Osteoblast (primary cell): ENCODE data around the gene ENO4. TPM values are rescaled to one million over a fixed set of nuclear protein-coding genes. Genes with fewer than 3 reads are reported as not detected.

ENCODE experiments used
- DNase-seq: peaks from one replicate; pipeline ENCODE4 v3.0.0; 2011; ENCODE audit warnings: low spot score, mixed read lengths; ENCODE audit not compliant: insufficient read length; ENCODE audit errors: missing footprints
- H2AFZ ChIP-seq: 2 replicates; pipeline ENCODE4 v1.6.0; 2011; ENCODE audit warnings: mild to moderate bottlenecking, low read length
- H3K27ac ChIP-seq: 2 replicates; pipeline ENCODE4 v1.5.1; 2011; ENCODE audit warnings: mild to moderate bottlenecking, low read depth, low read length, moderate library complexity
- H3K27me3 ChIP-seq: 2 replicates; pipeline ENCODE4 v1.6.0; 2012; ENCODE audit warnings: mild to moderate bottlenecking, control low read depth, inconsistent platforms, low read length, moderate library complexity; ENCODE audit not compliant: insufficient read depth
- H3K36me3 ChIP-seq: 2 replicates; pipeline ENCODE4 v1.5.1; 2011; ENCODE audit warnings: mild to moderate bottlenecking, low read length, control low read depth, moderate library complexity; ENCODE audit not compliant: insufficient read depth
- H3K4me1 ChIP-seq: 2 replicates; pipeline ENCODE4 v1.5.1; 2011; ENCODE audit warnings: mild to moderate bottlenecking, low read length, control low read depth, moderate library complexity; ENCODE audit not compliant: insufficient read depth
- H3K4me2 ChIP-seq: 2 replicates; pipeline ENCODE4 v1.6.0; 2011; ENCODE audit warnings: mild to moderate bottlenecking, low read length; ENCODE audit not compliant: insufficient read depth
- H3K4me3 ChIP-seq: fragments of 200-600 bp; sonication (generic); 3 replicates; pipeline ENCODE4 v1.5.1; 2012; ENCODE audit warnings: mild to moderate bottlenecking, low read length, inconsistent platforms; ENCODE audit not compliant: insufficient read depth
- H3K79me2 ChIP-seq: 2 replicates; pipeline ENCODE4 v1.6.0; 2012; ENCODE audit warnings: mild to moderate bottlenecking, low read length, control low read depth, inconsistent platforms; ENCODE audit not compliant: insufficient read depth
- H3K9me3 ChIP-seq: 2 replicates; pipeline ENCODE4 v1.5.1; 2011; ENCODE audit warnings: low read depth, low read length, control low read depth
- H4K20me1 ChIP-seq: 2 replicates; pipeline ENCODE4 v1.6.0; 2012; ENCODE audit warnings: mild to moderate bottlenecking, low read length, control low read depth; ENCODE audit not compliant: insufficient read depth
- CTCF ChIP-seq: IDR thresholded peaks from 2 replicates; pipeline ENCODE4 v1.5.1; 2011; ENCODE audit warnings: mild to moderate bottlenecking, low read depth, low read length, moderate library complexity; ENCODE audit errors: extremely low read depth
- total RNA-seq: library from RNA; depleted of rRNA; stranded (reverse); fragments of >200 nt; gene quantifications from 2 replicates; pipeline ENCODE4 v1.2.3, GENCODE V29; 2012

ENO4 gene
- total RNA-seq, 1 donor: 0.36 TPM

- Histone ChIP-seq H3K4me1 (peaks cover 13% of the 10 kb centered on the region), H2AFZ (no peak overlapping the region), H3K4me3 (no peak overlapping the region), H3K36me3 (no peaks in the 10 kb centered on the region), H3K4me2 (peak overlapping the region; percentile 39), H3K27ac (no peak overlapping the region), H3K27me3 (no peaks in the 10 kb centered on the region), H3K9me3 (no peaks in the 10 kb centered on the region), H4K20me1 (no peaks in the 10 kb centered on the region), H3K79me2 (no peaks in the 10 kb centered on the region)
- TF ChIP-seq CTCF: no peak
- no peak for DNase-seq
Measured at GRCh38 chr10:116889066-116889465, 39.8 kb downstream of the ENO4 start.

- Histone ChIP-seq H3K4me3 (no peak overlapping the region), H3K27me3 (no peaks in the 10 kb centered on the region), H3K4me1 (peaks cover 13% of the 10 kb centered on the region), H3K9me3 (no peaks in the 10 kb centered on the region), H3K4me2 (peak overlapping the region; percentile 5), H3K36me3 (no peaks in the 10 kb centered on the region), H3K79me2 (no peaks in the 10 kb centered on the region), H2AFZ (no peak overlapping the region), H3K27ac (no peak overlapping the region), H4K20me1 (no peaks in the 10 kb centered on the region)
- TF ChIP-seq CTCF: no peak
- peak; percentile 50 for DNase-seq
Measured at GRCh38 chr10:116891208-116891607, 41.9 kb downstream of the ENO4 start.

- Histone ChIP-seq H3K27me3 (no peaks in the 10 kb centered on the region), H3K9me3 (no peaks in the 10 kb centered on the region), H4K20me1 (no peaks in the 10 kb centered on the region), H3K79me2 (no peaks in the 10 kb centered on the region), H3K4me3 (no peak overlapping the region), H3K36me3 (no peaks in the 10 kb centered on the region), H3K4me2 (no peak overlapping the region), H3K27ac (no peak overlapping the region), H2AFZ (no peak overlapping the region), H3K4me1 (peaks cover 11% of the 10 kb centered on the region)
- no peak for TF ChIP-seq CTCF
- DNase-seq: peak; percentile 4
Measured at GRCh38 chr10:116892907-116893685, 43.8 kb downstream of the ENO4 start.

GRCh38 chr10:116893686-116894037 is 44.4 kb downstream of the ENO4 start:
- H3K4me2 ChIP-seq: no peak overlapping the region
- H3K9me3 ChIP-seq: no peaks in the 10 kb centered on the region
- no peaks in the 10 kb centered on the region for H4K20me1 ChIP-seq
- no peaks in the 10 kb centered on the region for H3K79me2 ChIP-seq
- no peaks in the 10 kb centered on the region for H3K36me3 ChIP-seq
- no peak overlapping the region for H2AFZ ChIP-seq
- H3K27me3 ChIP-seq: no peaks in the 10 kb centered on the region
- H3K4me1 ChIP-seq: peaks cover 5% of the 10 kb centered on the region
- no peak for TF ChIP-seq CTCF
- DNase-seq: no peak
- H3K27ac ChIP-seq: no peak overlapping the region
- H3K4me3 ChIP-seq: no peak overlapping the region
